GM19324 (cell line): ENCODE data around the gene CFI.
A peak's percentile ranks its signal among the peaks of the same experiment; 100 is the strongest.

Experiments
- ATAC-seq: cut with Tn5 transposase; IDR thresholded peaks from one replicate; pipeline ENCODE4 v1.9.1; 2021; ENCODE audit warnings: mild to moderate bottlenecking, moderate library complexity; ENCODE audit not compliant: unreplicated experiment, low FRiP score

CFI gene

DNA sequence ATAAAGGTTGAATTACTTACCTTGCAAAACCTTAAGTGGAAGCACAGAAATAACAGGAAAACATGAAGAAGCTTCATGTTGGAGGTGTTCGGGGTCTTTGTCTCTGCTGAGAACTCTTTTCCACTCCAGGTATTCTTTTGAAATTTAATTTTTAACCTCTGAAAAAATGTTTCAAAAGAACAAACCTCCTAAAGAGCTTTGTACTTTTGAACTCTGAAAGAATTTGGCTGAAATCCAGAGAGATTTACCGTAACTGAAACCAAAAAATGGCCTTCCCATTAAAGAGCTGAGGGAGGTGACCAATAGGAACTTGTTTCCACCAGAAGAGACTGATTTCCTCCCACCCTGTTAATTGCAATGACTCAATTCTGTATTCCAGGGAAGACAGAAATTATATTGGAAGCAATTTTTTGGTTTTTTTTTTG lies at the start of gene CFI:
TSS of gene CFI (minus strand) at position 105 of the 425 bp plus-strand sequence. CDS start at position 77, 28 bp downstream.
- no peak for ATAC-seq

DNA sequence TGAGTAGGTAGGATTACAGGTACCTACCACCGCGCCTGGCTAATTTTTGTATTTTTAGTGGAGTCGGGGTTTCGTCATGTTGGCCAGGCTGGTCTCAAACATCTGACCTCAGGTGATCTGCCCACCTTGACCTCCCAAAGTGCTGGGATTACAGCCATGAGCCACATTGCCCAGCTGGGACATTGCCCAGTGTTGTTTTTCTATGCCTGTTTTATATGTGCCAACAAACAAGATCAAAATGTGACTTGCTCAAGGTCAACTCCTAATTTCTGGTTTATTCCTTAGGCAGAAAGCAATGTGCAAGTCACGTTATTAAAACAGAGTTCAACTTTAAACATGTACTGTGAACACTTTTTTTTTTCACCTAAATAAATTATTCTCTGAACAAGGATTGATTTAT lies 48.8 kb upstream of the CFI start:
- no peak for ATAC-seq

DNA sequence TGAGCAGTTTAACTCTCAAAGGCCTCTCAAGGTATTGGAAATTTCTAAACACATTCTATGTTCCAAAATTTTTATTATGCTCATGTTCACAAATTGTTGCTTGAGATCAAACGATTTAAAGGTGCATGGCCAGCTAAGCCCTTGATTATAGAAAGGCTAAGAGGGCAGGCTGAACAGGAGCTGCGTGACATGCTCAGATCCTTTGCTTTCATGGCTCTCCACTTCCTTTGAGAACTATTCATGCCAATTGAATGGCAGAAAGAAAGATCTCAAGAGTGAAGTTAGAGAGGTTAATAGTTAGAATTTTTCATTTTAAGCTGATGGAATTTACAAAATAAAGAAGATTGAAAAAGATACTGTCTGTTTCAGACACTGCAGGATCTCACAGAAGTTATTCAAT lies 46.7 kb upstream of the CFI start:
- ATAC-seq: no peak

DNA sequence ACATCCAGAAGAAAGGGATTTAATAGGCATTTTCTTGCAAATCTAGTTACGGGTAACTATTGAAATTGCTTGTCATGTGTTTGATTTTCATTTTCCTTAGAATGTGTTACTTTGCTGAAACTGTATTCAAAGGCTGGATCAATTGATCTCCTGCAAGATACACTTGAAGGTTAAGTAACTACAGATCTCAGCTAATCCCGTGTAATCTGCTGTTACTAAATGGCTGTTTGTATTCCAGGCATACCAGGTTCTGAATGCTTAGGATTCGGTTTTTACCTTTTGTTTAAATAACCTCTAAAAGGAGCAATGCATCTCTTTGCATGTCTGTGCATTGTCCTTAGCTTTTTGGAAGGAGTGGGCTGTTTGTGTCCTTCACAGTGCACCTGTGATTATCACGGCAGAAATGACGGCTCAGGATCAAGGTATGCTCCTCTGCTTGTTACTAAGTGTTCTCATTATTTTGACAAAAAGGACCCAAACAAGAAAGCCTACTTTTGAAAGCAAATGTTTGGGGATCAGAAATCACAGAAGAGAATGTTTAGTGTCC lies 46.2 kb upstream of the CFI start, which contains the start of gene LRIT3:
TSS of gene LRIT3 (plus strand) at position 212 of the 547 bp plus-strand sequence. CDS start at position 307, 95 bp downstream.
- no peak for ATAC-seq

DNA sequence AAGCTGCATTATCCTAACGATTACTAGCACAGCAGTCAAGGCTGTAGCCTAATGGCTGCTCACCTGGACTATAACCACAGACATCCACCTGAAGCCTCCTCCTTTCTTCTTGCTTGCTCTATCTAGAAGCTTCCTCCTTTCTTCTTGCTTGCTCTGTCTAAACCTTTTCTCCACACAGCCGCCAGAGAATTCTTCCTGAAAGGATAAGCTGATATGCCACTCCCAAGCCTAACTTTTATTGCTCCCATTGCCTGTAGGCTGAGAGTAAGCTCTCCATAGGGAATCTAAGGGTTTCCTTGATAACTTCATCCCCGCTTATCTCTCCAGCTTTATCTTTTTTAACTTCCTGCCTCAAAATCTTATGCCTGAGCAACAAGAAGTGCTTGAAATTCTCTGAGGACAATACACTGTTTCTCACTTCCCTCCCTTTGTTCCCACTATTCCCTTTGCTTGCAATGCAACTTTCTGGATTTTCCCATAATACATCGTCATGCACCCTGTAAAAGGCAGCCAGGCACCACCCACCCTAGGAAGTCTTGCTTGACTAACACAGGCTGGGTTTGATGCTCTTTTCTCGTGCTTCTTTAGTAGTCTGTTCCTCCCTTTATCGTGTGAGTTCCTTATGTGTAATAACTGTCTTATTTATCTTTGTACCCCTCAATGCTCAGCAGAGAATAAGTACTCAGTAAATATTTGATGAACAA lies 44.7 kb upstream of the CFI start:
- no peak for ATAC-seq

DNA sequence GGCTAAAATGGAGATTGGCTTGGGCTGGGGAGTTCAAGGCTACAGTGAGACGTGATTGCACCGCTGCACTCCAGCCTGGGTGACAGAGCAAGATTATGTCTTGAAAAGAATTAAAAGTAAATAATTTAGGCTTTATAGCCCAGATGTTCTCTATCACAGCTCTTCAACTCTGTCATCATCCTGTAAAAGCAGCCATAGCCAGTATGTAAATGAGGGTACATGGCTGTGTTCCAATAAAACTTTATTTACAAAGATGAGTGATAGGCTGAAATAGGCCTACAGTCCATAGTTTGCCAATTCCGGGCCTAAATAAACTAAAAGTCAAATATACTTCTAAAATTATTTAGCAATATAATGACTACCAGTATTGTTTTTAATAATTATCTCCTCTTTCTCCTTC lies 35.2 kb upstream of the CFI start:
- ATAC-seq: no peak

DNA sequence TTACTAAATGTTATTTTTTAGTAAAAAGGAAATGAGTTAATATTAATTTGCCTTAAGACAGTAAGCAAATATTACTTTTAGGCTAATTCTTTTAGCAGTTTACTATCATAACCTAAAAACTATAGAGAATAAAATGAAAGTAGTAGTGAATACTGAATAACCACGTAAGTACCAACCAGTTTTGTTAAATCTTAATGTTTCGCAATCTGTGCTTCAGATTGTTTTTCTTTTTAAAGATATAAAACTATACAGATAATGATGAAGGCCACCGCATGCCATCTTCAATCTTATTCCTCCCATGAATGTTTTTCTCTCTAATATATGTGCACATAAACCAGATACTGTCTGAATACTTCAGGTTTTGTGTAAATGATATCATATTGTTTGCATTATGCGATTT lies 32.0 kb upstream of the CFI start:
- ATAC-seq: no peak

DNA sequence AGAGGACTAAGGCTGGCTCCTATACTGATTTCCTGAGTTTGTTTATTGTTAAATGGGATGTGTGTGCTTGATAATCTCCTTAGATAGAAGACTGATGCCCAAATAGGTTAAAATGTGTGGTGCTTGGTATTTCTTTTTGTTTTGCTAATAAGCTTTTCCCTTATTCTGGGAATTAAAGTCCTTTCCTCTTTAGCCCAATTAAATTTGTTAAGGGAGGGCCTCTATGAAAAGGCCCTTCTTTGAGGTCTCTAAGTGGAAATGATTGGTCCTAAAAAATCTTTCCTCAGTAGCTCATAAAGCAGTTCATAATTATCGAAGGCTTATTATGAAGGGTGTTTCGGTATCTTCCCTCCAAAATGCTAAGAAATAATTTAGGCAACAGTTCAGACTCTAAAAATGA lies 25.9 kb upstream of the CFI start, which contains the start of gene RRH:
TSS of gene RRH (plus strand) at position 301 of the 400 bp plus-strand sequence. CDS start at position 357, 56 bp downstream.
- no peak for ATAC-seq

DNA sequence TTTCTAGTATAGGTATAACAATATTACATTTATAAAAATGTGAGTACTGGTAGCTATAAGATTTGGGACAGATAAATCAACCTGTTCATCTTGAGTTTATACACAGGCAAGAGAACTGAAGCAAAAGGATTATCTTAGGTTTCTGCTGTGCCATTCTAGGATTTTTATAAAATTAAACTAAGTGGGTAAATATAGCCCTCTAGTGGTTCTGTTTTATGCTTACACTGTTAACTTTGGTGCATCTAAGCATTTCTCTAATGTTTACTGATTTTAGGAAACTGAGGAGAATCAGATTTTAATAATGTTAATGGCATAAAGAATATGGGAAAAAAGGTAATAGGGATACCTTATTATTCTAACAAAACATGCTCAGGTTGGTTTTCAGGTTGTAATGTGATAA lies 24.9 kb upstream of the CFI start:
- ATAC-seq: no peak

DNA sequence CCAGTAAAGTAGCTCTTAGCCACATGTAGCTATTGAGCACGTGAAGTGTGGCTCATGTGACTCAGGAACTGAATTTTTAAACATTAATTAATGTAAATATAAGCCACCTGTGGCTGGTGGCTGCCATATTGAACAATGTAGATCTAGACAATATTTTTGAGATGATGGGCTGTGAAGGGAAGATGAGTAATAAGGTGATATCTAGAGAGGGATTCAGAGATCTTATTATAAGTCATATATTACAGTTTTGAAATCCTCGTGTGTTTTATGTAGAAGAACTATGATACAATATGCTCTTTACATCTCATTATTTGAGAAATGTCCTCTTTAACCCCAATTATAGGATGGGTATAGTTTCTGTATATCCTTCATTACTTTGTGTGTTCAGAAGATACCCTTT lies 19.4 kb upstream of the CFI start:
- no peak for ATAC-seq

DNA sequence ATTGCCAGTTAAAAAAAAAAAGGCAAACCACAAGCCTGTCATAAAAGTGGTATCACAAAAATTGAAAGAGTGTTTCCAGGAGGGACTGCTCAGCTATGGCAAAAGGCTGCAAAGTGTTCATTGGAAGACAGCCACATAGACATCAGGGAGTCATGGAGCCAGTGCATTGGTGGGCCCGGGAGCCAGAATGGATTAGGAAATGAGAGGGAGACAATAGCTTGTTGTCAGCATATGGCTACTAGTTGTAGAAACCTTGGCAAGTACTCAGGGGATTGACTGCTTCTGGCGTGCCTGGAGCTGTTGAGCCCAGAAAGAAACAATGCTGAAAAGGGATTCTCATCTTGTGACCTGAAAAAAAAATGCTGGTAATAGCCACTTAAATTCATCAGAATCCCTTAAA lies 18.8 kb upstream of the CFI start:
- ATAC-seq: no peak

DNA sequence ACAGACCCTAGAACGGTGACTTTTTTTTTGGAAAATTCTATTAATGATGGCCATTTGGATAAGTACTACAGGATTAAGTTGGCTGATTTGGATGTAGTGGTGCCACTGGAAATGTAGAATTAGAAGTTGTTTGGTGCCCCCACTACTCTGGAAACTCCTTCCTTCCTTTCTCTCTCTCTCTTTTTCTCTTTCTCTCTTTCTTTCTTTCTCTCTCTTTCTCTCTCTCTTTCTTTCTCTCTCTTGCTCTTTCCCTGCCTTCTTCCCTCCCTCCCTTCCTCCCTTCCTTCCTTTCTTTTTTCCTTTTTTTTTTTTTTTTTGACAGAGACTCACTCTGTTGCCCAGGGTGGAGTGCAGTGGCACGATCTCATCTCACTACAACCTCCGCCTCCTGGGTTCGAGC lies 16.5 kb upstream of the CFI start:
- ATAC-seq: no peak

DNA sequence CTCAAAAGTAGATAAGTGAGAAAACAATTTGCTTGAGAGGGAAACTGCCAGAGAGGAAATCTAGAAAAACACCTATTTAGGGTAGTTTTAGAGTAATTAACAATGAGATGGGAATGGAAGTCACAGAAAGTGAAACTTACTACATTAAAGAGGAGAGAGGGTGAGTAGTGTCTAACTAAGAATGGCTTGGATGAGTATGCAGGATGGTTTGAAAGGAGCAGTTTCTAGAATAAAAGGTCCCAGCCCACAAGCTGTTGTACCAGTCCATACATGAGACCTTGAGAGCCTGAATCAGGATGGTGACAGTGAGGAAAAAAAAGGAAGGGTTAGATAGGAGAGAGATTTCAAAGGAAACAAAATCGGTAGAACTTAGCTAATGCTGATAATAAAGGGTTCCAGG lies 15.1 kb upstream of the CFI start:
- ATAC-seq: no peak

DNA sequence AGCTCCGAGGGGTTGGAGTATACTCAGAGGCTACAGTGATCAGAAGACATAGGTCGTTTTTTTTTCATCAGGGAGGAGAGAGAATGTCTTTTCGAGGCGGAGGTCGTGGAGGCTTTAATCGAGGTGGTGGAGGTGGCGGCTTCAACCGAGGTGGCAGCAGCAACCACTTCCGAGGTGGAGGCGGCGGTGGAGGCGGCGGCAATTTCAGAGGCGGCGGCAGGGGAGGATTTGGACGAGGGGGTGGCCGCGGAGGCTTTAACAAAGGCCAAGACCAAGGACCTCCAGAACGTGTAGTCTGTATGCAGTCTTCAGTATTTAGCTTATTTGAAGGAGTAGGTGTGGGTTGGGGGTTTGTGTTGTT lies 14.3 kb upstream of the CFI start:
- no peak for ATAC-seq

DNA sequence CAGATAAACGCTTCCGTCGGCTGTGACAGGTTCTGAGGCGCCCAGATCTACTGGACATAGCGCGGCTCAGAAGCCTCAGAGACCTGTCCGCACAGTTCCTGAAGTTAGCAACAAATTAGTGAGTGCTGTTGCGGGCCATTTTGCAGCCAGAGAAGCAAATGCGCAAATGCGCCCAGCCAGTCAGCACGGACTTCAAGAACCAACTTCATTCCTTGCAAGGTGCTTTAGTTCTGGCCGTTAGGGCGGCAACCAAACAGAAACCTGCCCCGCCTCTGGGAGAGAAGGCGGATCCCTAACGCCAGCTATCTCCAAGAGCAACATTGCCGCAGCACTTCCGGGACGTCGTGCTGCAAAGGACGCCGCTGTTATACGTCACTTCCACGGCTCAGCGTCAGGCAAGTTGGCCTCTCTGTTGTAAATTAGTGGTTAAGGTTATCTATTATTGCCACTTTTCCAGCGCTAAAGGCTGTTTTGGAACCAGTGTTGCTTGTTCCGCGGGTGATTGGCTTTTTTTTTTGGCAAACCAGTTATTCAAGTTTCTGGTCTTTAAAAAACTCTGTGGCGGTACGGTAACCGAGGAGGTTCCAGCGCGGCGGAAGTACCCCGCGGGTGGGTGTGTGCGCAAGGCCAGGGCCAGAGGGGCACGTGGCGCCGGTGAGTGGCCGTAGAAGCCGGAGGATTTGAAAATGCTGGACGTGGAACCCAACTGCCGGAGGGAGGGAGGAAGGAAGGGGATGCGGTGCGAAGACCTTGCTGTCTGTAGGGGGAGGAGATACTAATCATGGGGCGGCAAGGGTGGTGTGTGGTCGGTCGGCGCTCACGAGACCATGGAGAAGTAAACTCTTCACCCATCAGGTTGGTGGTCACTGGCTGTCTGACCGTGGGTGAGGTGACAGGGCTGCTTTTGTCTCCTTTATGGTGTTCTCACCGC lies 13.6 kb upstream of the CFI start, which contains the start of gene GAR1:
TSS of gene GAR1 (plus strand) at position 612 of the 931 bp plus-strand sequence. CDS start 403 bp downstream, outside the sequence.
- peak; percentile 100 for ATAC-seq

DNA sequence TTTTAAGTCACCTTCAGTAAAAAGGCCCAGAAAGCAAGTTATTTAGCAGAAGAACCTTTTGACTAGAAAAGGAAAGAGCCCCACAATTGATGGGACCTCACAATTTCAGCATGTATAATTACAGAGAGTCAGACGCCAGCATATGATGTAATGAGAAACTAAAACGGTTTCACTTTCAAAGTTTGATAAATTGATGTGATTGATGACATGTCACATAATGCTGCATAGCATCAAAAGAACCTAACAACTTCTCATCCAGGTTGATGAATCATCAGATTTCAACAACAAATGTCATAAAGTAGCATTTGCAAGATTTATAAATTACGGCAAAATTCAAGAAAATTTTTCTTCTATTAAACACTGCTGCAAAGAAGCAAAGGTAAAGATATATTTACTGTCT lies 9.9 kb upstream of the CFI start:
- no peak for ATAC-seq

DNA sequence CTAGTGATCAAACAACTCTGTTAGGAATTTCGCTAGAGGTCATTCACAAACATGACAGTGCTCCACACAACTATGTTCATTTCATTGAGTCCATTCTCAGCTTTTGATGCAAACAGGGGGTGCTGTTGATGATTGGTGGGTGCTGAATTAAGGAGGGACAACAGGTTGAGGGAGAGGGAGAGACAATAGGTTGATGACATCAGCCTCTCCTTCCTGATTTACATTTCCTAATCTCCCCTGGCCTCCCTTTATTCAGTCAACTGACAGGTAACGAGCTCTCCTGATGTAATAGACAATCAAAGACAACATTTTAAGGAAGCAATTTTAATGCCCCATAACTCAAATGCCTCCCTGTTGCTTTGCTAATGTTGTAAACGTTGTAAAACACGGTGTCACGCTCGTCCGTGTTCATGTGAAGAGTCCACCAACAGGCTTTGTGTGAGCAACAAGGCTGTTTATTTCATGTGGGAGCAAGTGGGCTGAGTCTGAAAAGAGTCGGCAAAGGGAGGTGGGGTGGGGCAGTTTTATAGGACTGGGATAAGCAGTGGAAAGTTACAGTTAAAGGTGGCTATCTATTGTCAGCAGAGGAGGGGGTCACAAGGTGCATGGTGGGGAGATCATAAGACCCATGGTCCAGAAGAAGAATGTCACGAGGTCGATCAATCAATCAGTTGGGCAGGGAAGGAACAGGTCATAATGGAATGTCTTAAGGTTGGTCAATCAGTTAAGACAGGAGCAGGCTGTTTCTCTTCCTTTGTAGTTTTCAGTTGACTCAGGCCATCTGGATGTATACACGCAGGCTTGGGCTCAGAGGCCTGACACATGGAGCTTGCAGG lies 9.0 kb upstream of the CFI start:
- no peak for ATAC-seq

DNA sequence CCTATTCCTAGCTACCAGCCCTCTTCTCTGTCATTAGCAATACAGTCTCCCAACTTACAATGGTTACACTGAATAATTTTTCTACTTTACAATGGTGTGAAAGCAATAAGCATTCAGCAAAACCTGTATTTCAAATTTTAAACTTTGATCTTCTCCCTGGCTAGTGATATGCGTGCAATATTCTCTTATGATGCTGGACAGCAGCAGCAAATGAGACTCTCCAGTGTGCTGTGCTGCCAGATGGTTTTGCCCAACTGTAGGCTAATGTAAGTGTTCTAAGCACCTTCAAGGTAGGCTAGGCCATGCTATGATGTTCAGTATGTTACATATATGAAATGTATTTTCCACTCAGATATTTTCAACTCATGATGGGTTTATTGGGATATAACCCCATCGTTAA lies 7.9 kb upstream of the CFI start:
- ATAC-seq: no peak

DNA sequence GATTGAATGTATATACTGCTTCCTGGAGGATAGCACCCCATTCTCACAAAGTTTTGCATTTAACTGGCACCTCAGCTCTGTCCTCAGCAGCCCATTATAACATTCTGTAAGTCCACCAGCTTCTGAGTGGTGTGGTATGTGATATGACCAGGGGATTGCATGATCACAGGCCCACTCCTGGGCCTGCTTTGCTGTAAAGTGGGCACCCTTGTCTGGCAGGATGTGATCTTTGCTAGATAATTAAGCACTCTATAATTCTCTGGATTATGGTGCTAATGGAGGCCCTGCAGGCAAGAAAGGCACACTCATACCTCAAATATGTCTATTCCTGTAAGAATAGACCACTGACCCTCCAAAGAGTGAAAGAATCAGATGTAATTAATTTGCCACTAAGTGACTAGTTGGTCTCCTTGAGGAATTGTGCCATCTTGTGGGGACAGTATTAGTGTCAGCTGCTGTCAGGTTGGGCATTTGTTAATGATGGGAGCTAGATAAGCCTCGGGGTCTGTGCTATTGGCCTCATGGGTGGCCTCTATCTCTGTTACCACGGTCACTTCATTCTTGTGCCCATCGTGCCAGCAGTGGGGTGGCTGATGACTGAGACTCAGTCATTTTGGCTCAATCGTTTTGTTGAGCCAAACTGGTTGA lies 2.2 kb upstream of the CFI start:
- ATAC-seq: peak; percentile 72
